ENCODE data around the gene ATP6AP2. TPM values are rescaled to one million over a fixed set of nuclear protein-coding genes. Genes with fewer than 3 reads are reported as not detected.
A peak's percentile ranks its signal among the peaks of the same experiment; 100 is the strongest.

Gene ATP6AP2
- total and polyA plus RNA-seq, 2 donors (not counting 1 experiment from before 2014, with no cell fraction given): 29.0 to 53.3 TPM

DNA sequence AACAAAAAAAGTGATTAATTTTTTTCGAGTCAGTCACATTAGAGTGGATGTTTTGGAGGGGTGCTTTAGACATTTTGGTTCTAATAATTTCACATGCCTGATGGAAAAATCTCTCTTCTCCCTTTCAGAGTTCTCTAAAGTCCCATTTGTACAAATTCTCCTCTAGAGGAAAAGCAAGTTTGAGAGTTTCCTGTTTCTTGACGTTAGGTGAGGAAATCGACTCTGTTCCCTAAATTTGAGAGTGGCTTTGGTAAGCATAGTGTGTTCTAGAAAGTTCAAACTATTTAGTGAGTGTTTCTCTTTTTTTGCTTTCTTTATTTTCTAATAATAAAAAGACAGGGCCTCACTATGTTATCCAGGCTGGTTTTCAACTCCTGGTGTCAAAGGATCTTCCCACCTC is 1.6 kb upstream of the ATP6AP2 start:
- ATAC-seq (ENCODE audit: low read depth): no peak
- no peaks in the 10 kb centered on the region for H4K20me1 ChIP-seq (ENCODE audit: control insufficient read depth, insufficient read depth, low read length, poor library complexity, severe bottlenecking)
- H2AFZ ChIP-seq (ENCODE audit: insufficient read depth, low read depth, low read length, poor library complexity, severe bottlenecking): no peak overlapping the region
- ChIA-PET POLR2A (no interaction called here), CTCF (no interaction called here)
- H3K4me2 ChIP-seq (replicated peaks; ENCODE audit: low read depth, low read length, poor library complexity, severe bottlenecking): no peak overlapping the region
- H3K79me2 ChIP-seq (ENCODE audit: control insufficient read depth, insufficient read depth, low read length): peaks cover 31% of the 10 kb centered on the region
- H3K4me3 ChIP-seq (ENCODE audit: control extremely low read depth in 1 of 5, extremely low read depth in 1 of 5, insufficient read depth in 1 of 5, low read depth in 2 of 5, low read length in 4 of 5): no peak overlapping the region
- H3K27me3 Mint-ChIP-seq: no peaks in the 10 kb centered on the region
- no peaks in the 10 kb centered on the region for H3K36me3 ChIP-seq (replicated peaks in 1 of 2; ENCODE audit: control extremely low read depth in 1 of 2, control insufficient read depth in 1 of 2, extremely low read depth in 1 of 2, insufficient read depth in 2 of 2, low read length in 1 of 2)
- no peaks in the 10 kb centered on the region for H3K9me3 ChIP-seq (ENCODE audit: control extremely low read depth in 1 of 3, control insufficient read depth in 2 of 3, insufficient read depth in 1 of 3, low read length in 2 of 3)
- no peaks in the 10 kb centered on the region for H3K27me3 ChIP-seq (replicated peaks in 1 of 4; ENCODE audit: control extremely low read depth in 1 of 4, control insufficient read depth in 3 of 4, insufficient read depth in 4 of 4, low read length in 3 of 4)
- no peak overlapping the region for H3K4me3 Mint-ChIP-seq
- DNase-seq: no peak
- peaks cover 25% of the 10 kb centered on the region for H3K4me1 Mint-ChIP-seq
- H3K9ac ChIP-seq (ENCODE audit: low read length): no peak overlapping the region
- intact Hi-C loops (cut with micrococcal nuclease): no loop called here
- no peak overlapping the region for H3K27ac Mint-ChIP-seq
- WGBS (ENCODE audit: insufficient coverage): no CpG with 5 or more reads among the region's 3 CpGs
- peaks cover 8 to 14% of the 10 kb centered on the region in 2 donors for H3K4me1 ChIP-seq (ENCODE audit: control insufficient read depth in 2 of 2, insufficient read depth in 2 of 2, low read length in 2 of 2)
- no peaks in the 10 kb centered on the region for H3K9me3 Mint-ChIP-seq (ENCODE audit: insufficient read depth)
- TF ChIP-seq, protein P1, sequence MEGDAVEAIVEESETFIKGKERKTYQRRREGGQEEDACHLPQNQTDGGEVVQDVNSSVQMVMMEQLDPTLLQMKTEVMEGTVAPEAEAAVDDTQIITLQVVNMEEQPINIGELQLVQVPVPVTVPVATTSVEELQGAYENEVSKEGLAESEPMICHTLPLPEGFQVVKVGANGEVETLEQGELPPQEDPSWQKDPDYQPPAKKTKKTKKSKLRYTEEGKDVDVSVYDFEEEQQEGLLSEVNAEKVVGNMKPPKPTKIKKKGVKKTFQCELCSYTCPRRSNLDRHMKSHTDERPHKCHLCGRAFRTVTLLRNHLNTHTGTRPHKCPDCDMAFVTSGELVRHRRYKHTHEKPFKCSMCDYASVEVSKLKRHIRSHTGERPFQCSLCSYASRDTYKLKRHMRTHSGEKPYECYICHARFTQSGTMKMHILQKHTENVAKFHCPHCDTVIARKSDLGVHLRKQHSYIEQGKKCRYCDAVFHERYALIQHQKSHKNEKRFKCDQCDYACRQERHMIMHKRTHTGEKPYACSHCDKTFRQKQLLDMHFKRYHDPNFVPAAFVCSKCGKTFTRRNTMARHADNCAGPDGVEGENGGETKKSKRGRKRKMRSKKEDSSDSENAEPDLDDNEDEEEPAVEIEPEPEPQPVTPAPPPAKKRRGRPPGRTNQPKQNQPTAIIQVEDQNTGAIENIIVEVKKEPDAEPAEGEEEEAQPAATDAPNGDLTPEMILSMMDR (IDR thresholded peaks at IDR 0.05): no peak
- TF ChIP-seq EZH2 (IDR thresholded peaks at IDR 0.05; ENCODE audit: borderline replicate concordance, insufficient read depth, low read depth, low read length, poor library complexity, severe bottlenecking): no peak
- H3K27ac ChIP-seq (ENCODE audit: low read length in 2 of 2): no peak overlapping the region

DNA sequence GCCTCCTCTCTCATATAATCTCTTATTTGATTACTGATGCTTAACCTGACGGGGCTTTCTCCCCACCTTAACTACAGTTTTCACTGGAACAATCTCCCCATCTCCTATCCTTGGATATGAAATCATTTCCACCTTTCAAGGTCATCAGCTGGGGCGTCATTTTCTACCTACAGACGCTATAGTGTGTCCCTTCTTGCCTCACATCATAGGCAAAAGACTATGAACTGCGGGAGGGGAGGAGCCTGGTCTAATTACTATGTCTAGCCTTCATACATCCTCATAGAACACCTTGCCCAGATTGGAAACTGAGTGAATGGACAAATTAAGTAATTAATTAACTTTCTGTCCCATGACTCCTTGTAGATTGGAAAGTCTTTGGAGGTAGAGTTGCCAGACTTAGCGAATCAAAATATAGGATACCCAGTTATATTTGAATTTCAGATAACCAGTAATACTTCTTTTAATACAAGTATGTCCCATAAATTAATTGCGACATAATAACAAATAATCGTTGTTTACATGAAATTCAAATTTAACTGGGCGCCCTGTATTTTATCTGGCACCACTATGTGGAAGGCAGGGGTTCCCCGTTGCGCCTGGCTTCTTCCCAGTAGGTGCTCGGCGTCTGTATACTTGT is 752 bp upstream of the ATP6AP2 start:
- WGBS (ENCODE audit: insufficient coverage): 11% methylated on average over 6 of the region's 12 CpGs
- H3K27me3 ChIP-seq (replicated peaks in 1 of 4; ENCODE audit: control extremely low read depth in 1 of 4, control insufficient read depth in 3 of 4, insufficient read depth in 4 of 4, low read length in 3 of 4): no peaks in the 10 kb centered on the region
- H3K9ac ChIP-seq (ENCODE audit: low read length): peak overlapping the region; percentile 73
- peak overlapping the region; percentile 93 for H3K4me3 Mint-ChIP-seq
- H3K27me3 Mint-ChIP-seq: no peaks in the 10 kb centered on the region
- H3K27ac Mint-ChIP-seq: peak overlapping the region; percentile 96
- ATAC-seq (ENCODE audit: low read depth) (peak; percentile 46), DNase-seq (no peak)
- no peaks in the 10 kb centered on the region for H3K9me3 Mint-ChIP-seq (ENCODE audit: insufficient read depth)
- H4K20me1 ChIP-seq (ENCODE audit: control insufficient read depth, insufficient read depth, low read length, poor library complexity, severe bottlenecking): no peaks in the 10 kb centered on the region
- H3K4me3 ChIP-seq (ENCODE audit: control extremely low read depth in 1 of 5, extremely low read depth in 1 of 5, insufficient read depth in 1 of 5, low read depth in 2 of 5, low read length in 4 of 5): peak overlapping the region; percentile 24 to 74 (median 68)
- peak overlapping the region; percentile 58 for H3K4me2 ChIP-seq (replicated peaks; ENCODE audit: low read depth, low read length, poor library complexity, severe bottlenecking)
- POLR2A ChIA-PET: interaction anchor here (0.8 kb wide), 1 partner anchor 36 kb away, joined by 4 read pairs; no protein-coding TSS in a partner anchor
- peaks cover 34% of the 10 kb centered on the region for H3K79me2 ChIP-seq (ENCODE audit: control insufficient read depth, insufficient read depth, low read length)
- H3K4me1 Mint-ChIP-seq: peaks cover 25% of the 10 kb centered on the region
- peaks cover 8 to 14% of the 10 kb centered on the region in 2 donors for H3K4me1 ChIP-seq (ENCODE audit: control insufficient read depth in 2 of 2, insufficient read depth in 2 of 2, low read length in 2 of 2)
- H3K27ac ChIP-seq (ENCODE audit: low read length in 2 of 2): peak overlapping the region; percentile 86 to 94
- no peaks in the 10 kb centered on the region for H3K36me3 ChIP-seq (replicated peaks in 1 of 2; ENCODE audit: control extremely low read depth in 1 of 2, control insufficient read depth in 1 of 2, extremely low read depth in 1 of 2, insufficient read depth in 2 of 2, low read length in 1 of 2)
- no peak for TF ChIP-seq EZH2 (IDR thresholded peaks at IDR 0.05; ENCODE audit: borderline replicate concordance, insufficient read depth, low read depth, low read length, poor library complexity, severe bottlenecking)
- TF ChIP-seq, protein P1 (IDR thresholded peaks at IDR 0.05): no peak
- no peaks in the 10 kb centered on the region for H3K9me3 ChIP-seq (ENCODE audit: control extremely low read depth in 1 of 3, control insufficient read depth in 2 of 3, insufficient read depth in 1 of 3, low read length in 2 of 3)
- intact Hi-C loops (cut with micrococcal nuclease): loop anchor here (1.0 kb wide), 1 partner anchor 67 kb away; the partner anchor contains the start of gene CXorf38
- H2AFZ ChIP-seq (ENCODE audit: insufficient read depth, low read depth, low read length, poor library complexity, severe bottlenecking): peak overlapping the region; percentile 67
- CTCF ChIA-PET: interaction anchor here (1.7 kb wide), 1 partner anchor 71 kb away, joined by 6 read pairs; no protein-coding TSS in a partner anchor

Measured in B cell (primary cell).